DMS114 treated with DMSO at 0.1 percent for 48 hours (cell line): ENCODE results near the gene AKR1C4.

Source experiments
- DNase-seq: peaks from one replicate; lab custom pipeline; 2025; ENCODE audit not compliant: unreplicated experiment; lab: John Stamatoyannopoulos, UW

Gene AKR1C4

GRCh38 chr10:5265139-5265538 lies 68.5 kb downstream of the AKR1C4 start:
- no peak for DNase-seq

- no peak for DNase-seq
These were observed 69.7 kb downstream of the AKR1C4 start for GRCh38 chr10:5266351-5266750.

GRCh38 chr10:5266804-5267203 lies 70.2 kb downstream of the AKR1C4 start:
- no peak for DNase-seq

GRCh38 chr10:5268234-5268633 lies 71.6 kb downstream of the AKR1C4 start:
- no peak for DNase-seq
